BLaER1 (cell line): ENCODE data around the gene EME1.

Experiments
- H3K27ac ChIP-seq: shearing (Covaris generic); formaldehyde crosslinking; 2 replicates; pipeline ENCODE4 v1.8.1; 2022
- H3K27me3 ChIP-seq: shearing (Covaris generic); formaldehyde crosslinking; 2 replicates; pipeline ENCODE4 v1.8.1; 2022
- H3K36me3 ChIP-seq: shearing (Covaris generic); formaldehyde crosslinking; 2 replicates; pipeline ENCODE4 v1.8.1; 2022
- H3K4me1 ChIP-seq: shearing (Covaris generic); formaldehyde crosslinking; 2 replicates; pipeline ENCODE4 v1.8.1; 2022
- H3K4me2 ChIP-seq: shearing (Covaris generic); formaldehyde crosslinking; 2 replicates; pipeline ENCODE4 v1.8.1; 2022
- H3K4me3 ChIP-seq: shearing (Covaris generic); formaldehyde crosslinking; 2 replicates; pipeline ENCODE4 v1.8.1; 2022
- H3K9ac ChIP-seq: shearing (Covaris generic); formaldehyde crosslinking; 2 replicates; pipeline ENCODE4 v1.8.1; 2022
- H3K9me3 ChIP-seq: shearing (Covaris generic); formaldehyde crosslinking; 2 replicates; pipeline ENCODE4 v1.8.1; 2022
- H4K20me1 ChIP-seq: shearing (Covaris generic); formaldehyde crosslinking; 2 replicates; pipeline ENCODE4 v1.8.1; 2022
- Cebpa-rat ChIP-seq: shearing (Covaris generic); IDR thresholded peaks from 2 replicates; pipeline ENCODE4 v1.8.1; 2022

EME1 gene

GRCh38 chr17:50355701-50356341, 17.2 kb upstream of the EME1 start:
- peaks cover 96% of the 10 kb centered on the region for H4K20me1 ChIP-seq
- H3K9ac ChIP-seq, result no peak overlapping the region
- H3K9me3 ChIP-seq, result no peaks in the 10 kb centered on the region
- peak overlapping the region; percentile 17; the same call in 1 of the 2 replicates for H3K4me2 ChIP-seq
- H3K4me1 ChIP-seq, result peaks cover 9% of the 10 kb centered on the region; the same call in 1 of the 2 replicates
- no peaks in the 10 kb centered on the region for H3K27me3 ChIP-seq
- no peak for TF ChIP-seq Cebpa-rat
- H3K36me3 ChIP-seq, result peaks cover 96% of the 10 kb centered on the region
- 0 out of 2 replicates have a peak overlapping the region, but pooled peaks have one; percentile 13 for H3K27ac ChIP-seq
- no peak overlapping the region for H3K4me3 ChIP-seq

GRCh38 chr17:50356418-50356817, 16.6 kb upstream of the EME1 start:
- Histone ChIP-seq H3K36me3 (peaks cover 98% of the 10 kb centered on the region), H3K4me2 (peak overlapping the region; percentile 17; the same call in 1 of the 2 replicates), H3K27ac (0 out of 2 replicates have a peak overlapping the region, but pooled peaks have one; percentile 13), H3K4me3 (no peak overlapping the region), H3K4me1 (peaks cover 9% of the 10 kb centered on the region; the same call in 1 of the 2 replicates), H3K9ac (no peak overlapping the region), H3K27me3 (no peaks in the 10 kb centered on the region), H3K9me3 (no peaks in the 10 kb centered on the region), H4K20me1 (peaks cover 90% of the 10 kb centered on the region)
- no peak for TF ChIP-seq Cebpa-rat

GRCh38 chr17:50356892-50357510, 16.0 kb upstream of the EME1 start:
- Histone ChIP-seq H3K4me3 (no peak overlapping the region), H3K4me1 (peaks cover 9% of the 10 kb centered on the region; the same call in 1 of the 2 replicates), H3K4me2 (no peak overlapping the region), H4K20me1 (peaks cover 84% of the 10 kb centered on the region), H3K9me3 (no peaks in the 10 kb centered on the region), H3K9ac (no peak overlapping the region), H3K36me3 (peaks cover 92% of the 10 kb centered on the region), H3K27me3 (no peaks in the 10 kb centered on the region), H3K27ac (no peak overlapping the region)
- TF ChIP-seq Cebpa-rat, result no peak

- Histone ChIP-seq H3K9ac (no peak overlapping the region), H3K27me3 (no peaks in the 10 kb centered on the region), H3K9me3 (no peaks in the 10 kb centered on the region), H3K4me2 (no peak overlapping the region), H3K4me3 (no peak overlapping the region), H4K20me1 (peaks cover 72% of the 10 kb centered on the region), H3K36me3 (peaks cover 81% of the 10 kb centered on the region), H3K27ac (no peak overlapping the region), H3K4me1 (peaks cover 9% of the 10 kb centered on the region; the same call in 1 of the 2 replicates)
- no peak for TF ChIP-seq Cebpa-rat
Observed at GRCh38 chr17:50358177-50358576, 14.9 kb upstream of the EME1 start.

- Histone ChIP-seq H3K4me1 (peaks cover 9% of the 10 kb centered on the region; the same call in 1 of the 2 replicates), H3K4me2 (no peak overlapping the region), H3K27ac (no peak overlapping the region), H3K9ac (no peak overlapping the region), H3K27me3 (no peaks in the 10 kb centered on the region), H3K9me3 (no peaks in the 10 kb centered on the region), H3K36me3 (peaks cover 76% of the 10 kb centered on the region), H3K4me3 (no peak overlapping the region), H4K20me1 (peaks cover 65% of the 10 kb centered on the region)
- no peak for TF ChIP-seq Cebpa-rat
Observed at GRCh38 chr17:50359005-50359699, 13.9 kb upstream of the EME1 start.

GRCh38 chr17:50359998-50360461, 13.0 kb upstream of the EME1 start:
- peaks cover 63% of the 10 kb centered on the region for H4K20me1 ChIP-seq
- TF ChIP-seq Cebpa-rat, result no peak
- peaks cover 12% of the 10 kb centered on the region for H3K4me1 ChIP-seq
- H3K27ac ChIP-seq, result no peak overlapping the region
- no peak overlapping the region for H3K4me2 ChIP-seq
- H3K27me3 ChIP-seq, result no peaks in the 10 kb centered on the region
- H3K9ac ChIP-seq, result no peak overlapping the region
- H3K9me3 ChIP-seq, result no peaks in the 10 kb centered on the region
- no peak overlapping the region for H3K4me3 ChIP-seq
- peaks cover 74% of the 10 kb centered on the region for H3K36me3 ChIP-seq

GRCh38 chr17:50360486-50361115, 12.4 kb upstream of the EME1 start:
- Histone ChIP-seq H4K20me1 (peaks cover 63% of the 10 kb centered on the region), H3K9ac (no peak overlapping the region), H3K27ac (no peak overlapping the region), H3K27me3 (no peaks in the 10 kb centered on the region), H3K4me2 (no peak overlapping the region), H3K4me3 (no peak overlapping the region), H3K9me3 (no peaks in the 10 kb centered on the region), H3K4me1 (peaks cover 17% of the 10 kb centered on the region), H3K36me3 (peaks cover 73% of the 10 kb centered on the region)
- no peak for TF ChIP-seq Cebpa-rat

GRCh38 chr17:50361561-50362480, 11.2 kb upstream of the EME1 start:
- Histone ChIP-seq H3K9me3 (no peaks in the 10 kb centered on the region), H3K4me2 (no peak overlapping the region), H3K36me3 (peaks cover 73% of the 10 kb centered on the region), H3K27ac (no peak overlapping the region), H3K27me3 (no peaks in the 10 kb centered on the region), H3K4me1 (peaks cover 21% of the 10 kb centered on the region), H3K4me3 (no peak overlapping the region), H4K20me1 (peaks cover 64% of the 10 kb centered on the region), H3K9ac (no peak overlapping the region)
- TF ChIP-seq Cebpa-rat, result no peak

- Histone ChIP-seq H3K27me3 (no peaks in the 10 kb centered on the region), H3K9me3 (no peaks in the 10 kb centered on the region), H3K27ac (no peak overlapping the region), H3K4me1 (peaks cover 23% of the 10 kb centered on the region), H4K20me1 (peaks cover 56% of the 10 kb centered on the region), H3K4me3 (no peak overlapping the region), H3K36me3 (peaks cover 73% of the 10 kb centered on the region), H3K9ac (no peak overlapping the region), H3K4me2 (no peak overlapping the region)
- TF ChIP-seq Cebpa-rat, result no peak
Observed at GRCh38 chr17:50362661-50363060, 10.4 kb upstream of the EME1 start.
